ENCODE results near the gene VAMP2. TPM values are rescaled to one million over a fixed set of nuclear protein-coding genes. Genes with fewer than 3 reads are reported as not detected.

The VAMP2 gene
- total and polyA plus RNA-seq, 9 of the 15 experiments (the other 6 are each of a cell fraction or from before 2014, with no cell fraction given): 2.3 to 31.8 (median 6.0) TPM

- TF ChIP-seq, protein P1, sequence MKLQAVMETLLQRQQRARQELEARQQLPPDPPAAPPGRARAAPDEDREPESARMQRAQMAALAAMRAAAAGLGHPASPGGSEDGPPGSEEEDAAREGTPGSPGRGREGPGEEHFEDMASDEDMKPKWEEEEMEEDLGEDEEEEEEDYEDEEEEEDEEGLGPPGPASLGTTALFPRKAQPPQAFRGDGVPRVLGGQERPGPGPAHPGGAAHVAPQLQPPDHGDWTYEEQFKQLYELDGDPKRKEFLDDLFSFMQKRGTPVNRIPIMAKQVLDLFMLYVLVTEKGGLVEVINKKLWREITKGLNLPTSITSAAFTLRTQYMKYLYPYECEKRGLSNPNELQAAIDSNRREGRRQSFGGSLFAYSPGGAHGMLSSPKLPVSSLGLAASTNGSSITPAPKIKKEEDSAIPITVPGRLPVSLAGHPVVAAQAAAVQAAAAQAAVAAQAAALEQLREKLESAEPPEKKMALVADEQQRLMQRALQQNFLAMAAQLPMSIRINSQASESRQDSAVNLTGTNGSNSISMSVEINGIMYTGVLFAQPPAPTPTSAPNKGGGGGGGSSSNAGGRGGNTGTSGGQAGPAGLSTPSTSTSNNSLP (IDR thresholded peaks at IDR 0.05; ENCODE audit: borderline replicate concordance, low read depth, low read length): no peak; the same call in 1 of the 2 replicates
- TF ChIP-seq MEIS2 (IDR thresholded peaks at IDR 0.05; ENCODE audit: partially characterized antibody) (no peak), SETDB1 (IDR thresholded peaks at IDR 0.05; ENCODE audit: low read length) (no peak), MLX (CRISPR knock-in tag; conservative IDR thresholded peaks at IDR 0.05) (no peak), NFE2 (IDR thresholded peaks at IDR 0.05; ENCODE audit: low read depth) (0 out of 2 replicates have a peak, but pooled peaks have one; percentile 0), MXD1 (CRISPR knock-in tag; IDR thresholded peaks at IDR 0.05; ENCODE audit: borderline replicate concordance, poor library complexity, severe bottlenecking) (no peak), FOXP4 (CRISPR knock-in tag; IDR thresholded peaks at IDR 0.05; ENCODE audit: borderline replicate concordance) (0 out of 2 replicates have a peak, but pooled peaks have one; percentile 24), BCL6 (CRISPR knock-in tag; IDR thresholded peaks at IDR 0.05) (no peak), PYGO2 (tag; IDR thresholded peaks at IDR 0.05) (no peak), ETV5 (CRISPR knock-in tag; IDR thresholded peaks at IDR 0.05; ENCODE audit: low read depth) (no peak; the same call in 1 of the 2 replicates), KDM5B (IDR thresholded peaks at IDR 0.05; ENCODE audit: insufficient replicate concordance, low read depth, low read length) (peak; percentile 49), MAFF (IDR thresholded peaks at IDR 0.05; ENCODE audit: low read length) (0 out of 2 replicates have a peak, but pooled peaks have one; percentile 9), E2F4 (CRISPR knock-in tag; IDR thresholded peaks at IDR 0.05; ENCODE audit: low read depth) (no peak), ZNF740 (CRISPR knock-in tag; IDR thresholded peaks at IDR 0.05) (no peak), ZNF740 (tag; IDR thresholded peaks at IDR 0.05) (no peak), ESRRB (CRISPR knock-in tag; IDR thresholded peaks at IDR 0.05; ENCODE audit: borderline replicate concordance) (no peak), ZNF174 (CRISPR knock-in tag; IDR thresholded peaks at IDR 0.05) (no peak), DPF2 (IDR thresholded peaks at IDR 0.05) (no peak)
These were observed 23.9 kb downstream of the VAMP2 start (continued) for GRCh38 chr17:8138672-8139371.
